GM12878 (cell line): Measurements from ENCODE around the gene SF3B5. TPM values are rescaled to one million over a fixed set of nuclear protein-coding genes. Genes with fewer than 3 reads are reported as not detected.

ENCODE experiments used
- ATAC-seq: fragments of 200-7000 bp; cut with Tn5 transposase; 3 replicates; pipeline ENCODE4 v1.9.1; 2020; ENCODE audit warnings: mild to moderate bottlenecking, moderate library complexity
- BruUV-seq: library from RNA; stranded (reverse); fragments of 400-500 nt; replicated peaks from 2 replicates; lab custom pipeline; 2021; lab: Mats Ljungman, UMichigan
- CTCF ChIA-PET: fragments of 300-600 bp; sonication (Branson Sonifier 250); formaldehyde crosslinking; extraction: SDS; loops from one replicate; lab custom pipeline; 2021; ENCODE audit warnings: inconsistent platforms; lab: Yijun Ruan, JAX
- POLR2A ChIA-PET: fragments of 350-600 bp; formaldehyde crosslinking; extraction: SDS; loops from one replicate; lab custom pipeline; 2021; ENCODE audit warnings: inconsistent platforms; lab: Charles Lee
- RAD21 ChIA-PET: fragments of 300-600 bp; sonication (Branson Sonifier 250); formaldehyde crosslinking; loops from one replicate; lab custom pipeline; 2023; ENCODE audit warnings: antibody characterized with exemption; ENCODE audit not compliant: unreplicated experiment; lab: Charles Lee
- SMC1A ChIA-PET: fragments of 300-600 bp; sonication (Branson Sonifier 250); formaldehyde crosslinking; loops from one replicate; lab custom pipeline; 2023; ENCODE audit not compliant: unreplicated experiment, uncharacterized antibody; lab: Charles Lee
- DNase-seq: peaks from one replicate; pipeline ENCODE4 v3.0.0-alpha.2; 2011; ENCODE audit warnings: low read depth, low spot score
- FAIRE-seq: peaks from 3 replicates; lab custom pipeline; 2011; peaks lifted over from hg19 to GRCh38; lab: Jason Lieb, UNC
- H2AFZ ChIP-seq: 2 replicates; pipeline ENCODE4 v1.6.0; 2011; ENCODE audit warnings: low read depth, low read length, control low read depth; ENCODE audit not compliant: control insufficient read depth
- H3K27ac ChIP-seq: 2 replicates; pipeline ENCODE4 v1.5.1; 2011; ENCODE audit warnings: control low read depth; ENCODE audit not compliant: control insufficient read depth, insufficient read depth
- H3K27me3 ChIP-seq, 2 experiments: replicated peaks in 1 of 2; 2 replicates each; pipeline versions ENCODE4 v1.6.0 to v1.6.1; 2011; ENCODE audit warnings: low read length in 1 of 2; ENCODE audit not compliant: control insufficient read depth in 2 of 2, insufficient read depth in 2 of 2
- H3K36me3 ChIP-seq, 2 experiments: 2 replicates each; pipeline ENCODE4 v1.5.1; 2011; ENCODE audit warnings: low read length in 1 of 2; ENCODE audit not compliant: control insufficient read depth in 2 of 2, insufficient read depth in 2 of 2
- H3K4me1 ChIP-seq: 2 replicates; pipeline ENCODE4 v1.6.1; 2011; ENCODE audit warnings: mild to moderate bottlenecking, low read length, moderate library complexity, mixed read lengths; ENCODE audit not compliant: control insufficient read depth, insufficient read depth
- H3K4me2 ChIP-seq: 2 replicates; pipeline ENCODE4 v1.6.0; 2011; ENCODE audit warnings: control low read depth; ENCODE audit not compliant: control insufficient read depth, insufficient read depth
- H3K4me3 ChIP-seq: fragments of 200-600 bp; sonication (generic); 2 replicates; pipeline ENCODE4 v1.5.1; 2016
- H3K79me2 ChIP-seq: 2 replicates; pipeline ENCODE4 v1.6.0; 2011; ENCODE audit warnings: low read length; ENCODE audit not compliant: control insufficient read depth, insufficient read depth
- H3K9ac ChIP-seq: 2 replicates; pipeline ENCODE4 v1.8.0; 2011; ENCODE audit warnings: low read length, control low read depth, mixed read lengths; ENCODE audit not compliant: control insufficient read depth, insufficient read depth
- H3K9me3 ChIP-seq: replicated peaks from 3 replicates; pipeline ENCODE4 v1.5.1; 2011; ENCODE audit warnings: mild to moderate bottlenecking, low read length; ENCODE audit not compliant: control insufficient read depth, insufficient read depth
- H4K20me1 ChIP-seq: 2 replicates; pipeline ENCODE4 v1.6.0; 2011; ENCODE audit not compliant: control insufficient read depth, insufficient read depth
- BCL3 ChIP-seq: IDR thresholded peaks from 2 replicates; pipeline ENCODE4 v1.6.1; 2011; ENCODE audit warnings: borderline replicate concordance, low read depth, mild to moderate bottlenecking, moderate library complexity, low read length; ENCODE audit not compliant: insufficient read depth, poor library complexity, severe bottlenecking
- CHD4 ChIP-seq: fragments of 200-600 bp; sonication (generic); IDR thresholded peaks from 2 replicates; pipeline ENCODE4 v1.6.1; 2016; ENCODE audit warnings: mild to moderate bottlenecking
- GATAD2B ChIP-seq: fragments of 450-650 bp; conservative IDR thresholded peaks from 2 replicates; pipeline ENCODE4 v1.6.1; 2017; ENCODE audit warnings: low read depth, mild to moderate bottlenecking, moderate library complexity
- HDAC2 ChIP-seq: fragments of 200-600 bp; sonication (generic); IDR thresholded peaks from 2 replicates; pipeline ENCODE4 v1.6.1; 2017
- KDM1A ChIP-seq: fragments of 200-600 bp; sonication (generic); IDR thresholded peaks from 2 replicates; pipeline ENCODE4 v1.6.1; 2016; ENCODE audit warnings: borderline replicate concordance
- MYC ChIP-seq: IDR thresholded peaks from 2 replicates; pipeline ENCODE4 v1.6.1; 2011; ENCODE audit warnings: mild to moderate bottlenecking, low read length, moderate library complexity, inconsistent platforms; ENCODE audit not compliant: insufficient read depth, insufficient replicate concordance, insufficient read length, severe bottlenecking
- SMC3 ChIP-seq: IDR thresholded peaks from 2 replicates; pipeline ENCODE4 v1.6.1; 2011; ENCODE audit warnings: low read length, improper control_type of control experiment, borderline replicate concordance
- TBL1XR1 ChIP-seq: IDR thresholded peaks from 2 replicates; pipeline ENCODE4 v1.6.1; 2012; ENCODE audit warnings: low read depth, low read length, improper control_type of control experiment
- WRNIP1 ChIP-seq: IDR thresholded peaks from 2 replicates; pipeline ENCODE4 v1.6.1; 2011; ENCODE audit warnings: low read depth, low read length, improper control_type of control experiment, borderline replicate concordance
- ZBED1 ChIP-seq: IDR thresholded peaks from 2 replicates; pipeline ENCODE4 v1.6.1; 2016; ENCODE audit warnings: borderline replicate concordance
- WGBS: methylation state at CpG from one replicate; pipeline ENCODE4 v1.1.6; 2016; ENCODE audit warnings: low lambda C conversion rate; ENCODE audit not compliant: insufficient replicate concordance, insufficient coverage; ENCODE audit errors: missing lambda C conversion rate; 5-methylcytosine and 5-hydroxymethylcytosine counted together
- in situ Hi-C: fragments of 300-500 bp; cut with MboI; formaldehyde crosslinking; loops from 9 replicates; pipeline ENCODE4 v1.14.3; 2018; ENCODE audit warnings: mixed read lengths
- intact Hi-C: fragments of 100-400 bp; cut with micrococcal nuclease; formaldehyde crosslinking; loops from one replicate; pipeline ENCODE4 v1.14.2; 2022; ENCODE audit not compliant: unreplicated experiment
- polyA plus RNA-seq, 11 experiments: library from polyadenylated mRNA; depleted of rRNA in 4 of 11; unstranded in 6 of 11; stranded (reverse) in 5 of 11; fragments of >200 nt; fragmentation: Nextera tagmentation in 4 of 11; fragmentation: Illumina TruSeq in 1 of 11; extraction: Ambion mirVana in 4 of 11; extraction: Trizol in 1 of 11; gene quantifications; 1 replicate in 1 of 11; 2 replicates in 10 of 11; pipeline versions ENCODE4 v1.2.1 to v1.2.3, GENCODE V29; 2011 to 2016; ENCODE audit warnings: inconsistent platforms in 2 of 11, missing spikeins in 2 of 11, low read depth in 1 of 11
- total RNA-seq, 4 experiments: library from RNA; depleted of rRNA in 3 of 4; stranded (reverse); fragments of >200 nt in 3 of 4; fragmentation: Illumina TruSeq in 1 of 4; extraction: Trizol in 1 of 4; gene quantifications; 2 replicates each; pipeline versions ENCODE4 v1.2.1 to v1.2.3, GENCODE V29; 2013 to 2021

Gene SF3B5
- total and polyA plus RNA-seq, 10 of the 15 experiments (the other 5 are each of a cell fraction or from before 2014, with no cell fraction given) = 220 to 864 (median 341) TPM

- ChIA-PET CTCF (interaction anchor here (0.6 to 1.5 kb wide), 4 partner anchors 15 to 564 kb away, joined by 3 to 4 read pairs (median 3); no protein-coding TSS in a partner anchor), SMC1A (interaction anchor here (0.7 to 1.8 kb wide), 5 partner anchors 8 to 51 kb away, joined by 3 to 5 read pairs (median 3); no protein-coding TSS in a partner anchor), POLR2A (interaction anchor here (0.9 kb wide), 1 partner anchor 8 kb away, joined by 3 read pairs; no protein-coding TSS in a partner anchor), RAD21 (interaction anchor here (3.4 kb wide), 1 partner anchor 9 kb away, joined by 36 read pairs; no protein-coding TSS in a partner anchor)
- Histone ChIP-seq H3K9ac (no peak overlapping the region), H2AFZ (no peak overlapping the region), H3K4me2 (no peak overlapping the region), H3K36me3 (no peaks in the 10 kb centered on the region), H3K79me2 (no peaks in the 10 kb centered on the region), H3K9me3 (no peaks in the 10 kb centered on the region; the same call in 1 of the 3 replicates), H3K4me3 (no peak overlapping the region), H4K20me1 (no peaks in the 10 kb centered on the region), H3K4me1 (peaks cover 19% of the 10 kb centered on the region), H3K27me3 (no peaks in the 10 kb centered on the region), H3K27ac (no peak overlapping the region)
- TF ChIP-seq GATAD2B (no peak), ZBED1 (no peak)
- DNase-seq = no peak
- no TSS peak for BruUV-seq
- WGBS = 64% methylated on average over 3 of the region's 3 CpGs
- no peak for FAIRE-seq
- in situ Hi-C loops = no loop called here
- intact Hi-C loops = no loop called here
- ATAC-seq = no peak
Observed at GRCh38 chr6:144073024-144073423, 22.3 kb downstream of the SF3B5 start.

- WGBS = 81% methylated on average over 3 of the region's 3 CpGs
- H3K79me2 ChIP-seq = peaks cover 16% of the 10 kb centered on the region
- no peaks in the 10 kb centered on the region; the same call in 1 of the 3 replicates for H3K9me3 ChIP-seq
- H3K9ac ChIP-seq = no peak overlapping the region
- H3K4me1 ChIP-seq = peaks cover 10% of the 10 kb centered on the region
- H4K20me1 ChIP-seq = no peaks in the 10 kb centered on the region
- H2AFZ ChIP-seq = no peak overlapping the region
- H3K4me3 ChIP-seq = no peak overlapping the region
- H3K36me3 ChIP-seq = no peaks in the 10 kb centered on the region
- H3K4me2 ChIP-seq = no peak overlapping the region
- ChIA-PET CTCF (interaction anchor here (0.6 to 1.1 kb wide), 2 partner anchors 12 to 16 kb away, joined by 3 to 5 read pairs; no protein-coding TSS in a partner anchor), POLR2A (interaction anchor here (1.2 kb wide), 2 partner anchors 9 to 14 kb away, joined by 3 to 4 read pairs; no protein-coding TSS in a partner anchor), SMC1A (interaction anchor here (1.2 kb wide), 1 partner anchor 35 kb away, joined by 4 read pairs; no protein-coding TSS in a partner anchor), RAD21 (interaction anchor here (1.1 kb wide), 1 partner anchor 14 kb away, joined by 4 read pairs; no protein-coding TSS in a partner anchor)
- TF ChIP-seq MYC (no peak), KDM1A (no peak), SMC3 (no peak), WRNIP1 (no peak), HDAC2 (no peak), CHD4 (no peak), BCL3 (no peak), TBL1XR1 (no peak)
- DNase-seq (no peak), ATAC-seq (no peak), FAIRE-seq (no peak)
- no TSS peak for BruUV-seq
- H3K27ac ChIP-seq = no peak overlapping the region
- no peaks in the 10 kb centered on the region for H3K27me3 ChIP-seq
- intact Hi-C loops = no loop called here
- in situ Hi-C loops = no loop called here
Observed at GRCh38 chr6:144069506-144069905, 25.9 kb downstream of the SF3B5 start.
